K562 (cell line): ENCODE measurements around the gene RNFT2. TPM values are rescaled to one million over a fixed set of nuclear protein-coding genes. Genes with fewer than 3 reads are reported as not detected.

Experiments used
- C11orf30 ChIP-seq: fragments of 450-650 bp; IDR thresholded peaks from 2 replicates; pipeline ENCODE4 v1.6.1; 2016; ENCODE audit warnings: low read depth, mild to moderate bottlenecking
- CEBPB ChIP-seq: fragments of 450-650 bp; IDR thresholded peaks from 2 replicates; pipeline ENCODE4 v1.6.1; 2016; ENCODE audit warnings: missing genetic modification characterization, missing compliant biosample characterization
- CREM ChIP-seq: IDR thresholded peaks from 2 replicates; pipeline ENCODE4 v1.6.1; 2014; ENCODE audit warnings: antibody characterized with exemption, low read depth
- DIDO1 ChIP-seq: fragments of 450-650 bp; IDR thresholded peaks from 2 replicates; pipeline ENCODE4 v1.6.1; 2016; ENCODE audit warnings: low read depth, missing biosample characterization, missing genetic modification characterization
- ETV6 ChIP-seq, 3 experiments: fragments of 150-350 bp in 1 of 3; sonication (generic) in 1 of 3; formaldehyde crosslinking in 1 of 3; IDR thresholded peaks; 2 replicates each; pipeline versions ENCODE4 v1.6.1 to v1.8.0; 2014 to 2022; ENCODE audit warnings: borderline replicate concordance in 2 of 3, low read depth in 2 of 3, antibody characterized with exemption in 1 of 3, low read length in 1 of 3, mild to moderate bottlenecking in 1 of 3, missing genetic modification reagents in 1 of 3
- FOXM1 ChIP-seq, 2 experiments: fragments of 450-650 bp in 1 of 2; sonication (generic) in 1 of 2; formaldehyde crosslinking in 1 of 2; IDR thresholded peaks; 2 replicates each; pipeline versions ENCODE4 v1.6.1 to v1.9.0; 2017 to 2022; ENCODE audit warnings: low read depth in 2 of 2, mild to moderate bottlenecking in 2 of 2, missing genetic modification reagents in 1 of 2, moderate library complexity in 1 of 2
- GATAD2B ChIP-seq: fragments of 450-650 bp; IDR thresholded peaks from 2 replicates; pipeline ENCODE4 v1.6.1; 2017; ENCODE audit warnings: mild to moderate bottlenecking, borderline replicate concordance
- HNRNPK ChIP-seq: fragments of 200-400 bp; formaldehyde crosslinking; IDR thresholded peaks from one replicate; pipeline ENCODE4 v1.6.1; 2018; ENCODE audit warnings: mild to moderate bottlenecking, low read depth, low read length; ENCODE audit not compliant: poor library complexity, severe bottlenecking
- MEF2A ChIP-seq: IDR thresholded peaks from 2 replicates; pipeline ENCODE4 v1.6.1; 2011; ENCODE audit warnings: low read depth, mild to moderate bottlenecking, low read length, moderate library complexity; ENCODE audit not compliant: control insufficient read depth
- NR3C1 ChIP-seq: sonication (generic); formaldehyde crosslinking; IDR thresholded peaks from 2 replicates; pipeline ENCODE4 v1.8.1; 2022; ENCODE audit warnings: missing genetic modification reagents
- RB1 ChIP-seq: fragments of 450-650 bp; IDR thresholded peaks from 2 replicates; pipeline ENCODE4 v1.6.1; 2017; ENCODE audit warnings: low read depth, mild to moderate bottlenecking
- SMAD4 ChIP-seq: fragments of 250-450 bp; sonication (Bioruptor Pico); conservative IDR thresholded peaks from 2 replicates; pipeline ENCODE4 v1.8.0; 2021; ENCODE audit warnings: inconsistent platforms, mild to moderate bottlenecking, moderate library complexity
- SPI1 ChIP-seq: IDR thresholded peaks from 2 replicates; pipeline ENCODE4 v1.6.1; 2011; ENCODE audit warnings: low read depth, low read length, control low read depth, borderline replicate concordance
- SRSF7 ChIP-seq: fragments of 200-400 bp; formaldehyde crosslinking; optimal IDR thresholded peaks from 2 replicates; pipeline ENCODE3; 2017; ENCODE audit warnings: mild to moderate bottlenecking, low read depth, low read length
- TARDBP ChIP-seq: fragments of 450-650 bp; IDR thresholded peaks from 2 replicates; pipeline ENCODE4 v1.6.1; 2016
- ZNF140 ChIP-seq: fragments of 250-450 bp; sonication (Bioruptor Pico); IDR thresholded peaks from 2 replicates; pipeline ENCODE4 v1.8.0; 2021; ENCODE audit warnings: moderate library complexity, mild to moderate bottlenecking, inconsistent platforms
- ZNF57 ChIP-seq: fragments of 450-650 bp; formaldehyde crosslinking; IDR thresholded peaks from 2 replicates; pipeline ENCODE4 v1.4.0; 2020; ENCODE audit warnings: mild to moderate bottlenecking, moderate library complexity
- polyA plus RNA-seq, 8 experiments: library from polyadenylated mRNA; depleted of rRNA in 4 of 8; stranded (reverse) in 5 of 8; unstranded in 3 of 8; fragments of >200 nt; fragmentation: Nextera tagmentation in 2 of 8; fragmentation: Illumina TruSeq in 1 of 8; extraction: Ambion mirVana in 2 of 8; extraction: Trizol in 1 of 8; gene quantifications; 2 replicates each; pipeline versions ENCODE4 v1.2.1 to v1.2.3, GENCODE V29; 2011 to 2014; ENCODE audit warnings: inconsistent platforms in 1 of 8, missing spikeins in 1 of 8
- total RNA-seq, 7 experiments: library from RNA; depleted of rRNA in 6 of 7; stranded (reverse); fragments of >200 nt in 6 of 7; fragmentation: Illumina TruSeq in 2 of 7; extraction: Trizol in 2 of 7; gene quantifications; 2 replicates each; pipeline versions ENCODE4 v1.2.1 to v1.2.3, GENCODE V29; 2011 to 2021; ENCODE audit warnings: low replicate concordance in 1 of 7
- TF ChIP-seq, protein P1 (sequence below): fragments of 450-650 bp; formaldehyde crosslinking; IDR thresholded peaks from 2 replicates; pipeline ENCODE4 v1.4.0; 2020; ENCODE audit warnings: mild to moderate bottlenecking, moderate library complexity
- TF ChIP-seq, protein P2 (sequence below), 2 experiments: IDR thresholded peaks in 1 of 2; conservative IDR thresholded peaks in 1 of 2; 2 replicates each; pipeline ENCODE4 v1.6.1; 2016; ENCODE audit warnings: low read depth in 2 of 2, mild to moderate bottlenecking in 1 of 2, missing compliant biosample characterization in 1 of 2, missing genetic modification characterization in 1 of 2, moderate library complexity in 1 of 2
- TF ChIP-seq, protein P3 (sequence below): fragments of 200-800 bp; sonication (Bioruptor generic); IDR thresholded peaks from 2 replicates; pipeline ENCODE4 v1.6.1; 2017; ENCODE audit warnings: missing genetic modification characterization, missing compliant biosample characterization

The RNFT2 gene
- total and polyA plus RNA-seq, 9 of the 15 experiments (the other 6 are each of a cell fraction or from before 2014, with no cell fraction given) = 3.6 to 26.3 (median 9.5) TPM

DNA sequence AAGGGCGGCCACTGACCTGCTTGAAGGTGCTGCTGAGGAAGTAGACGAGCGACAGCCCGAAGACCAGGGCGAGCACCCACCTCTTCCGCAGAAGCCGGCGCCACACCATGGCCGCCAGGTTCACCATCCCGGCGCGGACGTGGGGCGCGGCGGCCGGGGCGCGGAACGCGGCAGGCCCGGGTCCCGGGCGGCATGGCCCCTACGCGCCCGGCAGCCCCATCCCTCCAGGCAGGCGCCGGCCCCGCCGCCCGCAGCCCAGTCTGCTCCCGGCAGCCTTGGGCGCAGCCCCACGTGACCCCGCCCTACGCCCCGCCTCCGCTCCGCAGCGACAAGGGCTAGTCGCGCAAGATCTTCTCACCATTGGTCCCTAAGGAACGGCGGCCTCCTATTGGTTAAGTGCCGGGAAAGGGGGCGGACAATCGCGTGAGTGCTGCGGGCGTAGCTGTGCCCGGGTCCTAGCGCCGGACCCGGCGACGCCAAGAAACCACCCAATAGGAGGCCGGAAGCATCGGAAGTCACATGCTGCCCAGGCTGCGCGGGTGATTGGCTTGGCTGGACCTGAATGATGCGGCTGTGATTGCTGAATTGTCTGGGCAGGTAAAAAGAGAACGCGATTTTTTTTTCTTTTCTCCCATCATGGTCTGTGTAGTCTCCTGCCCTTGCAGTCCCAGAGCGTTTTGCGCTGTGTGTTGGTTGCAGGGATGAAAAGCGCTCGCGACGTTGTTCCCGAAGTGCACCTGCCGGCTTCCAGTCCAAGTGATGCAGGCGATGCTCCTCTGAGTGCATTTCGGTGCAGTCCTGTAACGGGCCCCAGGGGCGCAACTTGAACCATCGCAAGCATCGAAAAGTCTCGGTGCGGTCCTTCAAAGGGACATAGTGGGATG, at the start of gene RNFT2, which contains the start of gene SPRING1 (continued):
- TF ChIP-seq, protein P1, sequence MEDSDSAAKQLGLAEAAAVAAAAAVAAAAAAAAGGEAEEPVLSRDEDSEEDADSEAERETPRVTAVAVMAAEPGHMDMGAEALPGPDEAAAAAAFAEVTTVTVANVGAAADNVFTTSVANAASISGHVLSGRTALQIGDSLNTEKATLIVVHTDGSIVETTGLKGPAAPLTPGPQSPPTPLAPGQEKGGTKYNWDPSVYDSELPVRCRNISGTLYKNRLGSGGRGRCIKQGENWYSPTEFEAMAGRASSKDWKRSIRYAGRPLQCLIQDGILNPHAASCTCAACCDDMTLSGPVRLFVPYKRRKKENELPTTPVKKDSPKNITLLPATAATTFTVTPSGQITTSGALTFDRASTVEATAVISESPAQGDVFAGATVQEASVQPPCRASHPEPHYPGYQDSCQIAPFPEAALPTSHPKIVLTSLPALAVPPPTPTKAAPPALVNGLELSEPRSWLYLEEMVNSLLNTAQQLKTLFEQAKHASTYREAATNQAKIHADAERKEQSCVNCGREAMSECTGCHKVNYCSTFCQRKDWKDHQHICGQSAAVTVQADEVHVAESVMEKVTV = no peak
- TF ChIP-seq NR3C1 (CRISPR knock-in tag) (no peak), ZNF140 (CRISPR knock-in tag) (no peak), C11orf30 (peak; percentile 77), SPI1 (peak; percentile 51; the same call in 1 of the 2 replicates), SRSF7 (no peak), FOXM1 (IDR thresholded peaks at IDR 0.05; ENCODE audit: low read depth) (peak; percentile 97), FOXM1 (CRISPR knock-in tag; IDR thresholded peaks at IDR 0.05; ENCODE audit: low read depth) (peak; percentile 85; the same call in 1 of the 2 replicates), HNRNPK (peak; percentile 31), RB1 (peak; percentile 58; the same call in 1 of the 2 replicates), GATAD2B (no peak; the same call in 1 of the 2 replicates), DIDO1 (tag) (0 out of 2 replicates have a peak, but pooled peaks have one; percentile 27), TARDBP (0 out of 2 replicates have a peak, but pooled peaks have one; percentile 69), SMAD4 (CRISPR knock-in tag) (peak; percentile 76), CREM (peak; percentile 96), MEF2A (no peak), ETV6 (IDR thresholded peaks at IDR 0.05; ENCODE audit: borderline replicate concordance in 1 of 2, low read depth in 2 of 2, low read length in 1 of 2) (peak in 1 of 2 experiments; percentile 90; a peak in 1 of 4 replicates), ETV6 (CRISPR knock-in tag; IDR thresholded peaks at IDR 0.05; ENCODE audit: borderline replicate concordance) (no peak), ZNF57 (CRISPR knock-in tag) (no peak), CEBPB (tag) (no peak)
- TF ChIP-seq, protein P2, sequence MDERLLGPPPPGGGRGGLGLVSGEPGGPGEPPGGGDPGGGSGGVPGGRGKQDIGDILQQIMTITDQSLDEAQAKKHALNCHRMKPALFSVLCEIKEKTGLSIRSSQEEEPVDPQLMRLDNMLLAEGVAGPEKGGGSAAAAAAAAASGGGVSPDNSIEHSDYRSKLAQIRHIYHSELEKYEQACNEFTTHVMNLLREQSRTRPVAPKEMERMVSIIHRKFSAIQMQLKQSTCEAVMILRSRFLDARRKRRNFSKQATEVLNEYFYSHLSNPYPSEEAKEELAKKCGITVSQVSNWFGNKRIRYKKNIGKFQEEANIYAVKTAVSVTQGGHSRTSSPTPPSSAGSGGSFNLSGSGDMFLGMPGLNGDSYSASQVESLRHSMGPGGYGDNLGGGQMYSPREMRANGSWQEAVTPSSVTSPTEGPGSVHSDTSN (CRISPR knock-in tag; IDR thresholded peaks at IDR 0.05; ENCODE audit: low read depth) = no peak
- TF ChIP-seq, protein P2 (tag; conservative IDR thresholded peaks at IDR 0.05; ENCODE audit: low read depth) = 0 out of 2 replicates have a peak, but pooled peaks have one; percentile 27
- TF ChIP-seq, protein P3, sequence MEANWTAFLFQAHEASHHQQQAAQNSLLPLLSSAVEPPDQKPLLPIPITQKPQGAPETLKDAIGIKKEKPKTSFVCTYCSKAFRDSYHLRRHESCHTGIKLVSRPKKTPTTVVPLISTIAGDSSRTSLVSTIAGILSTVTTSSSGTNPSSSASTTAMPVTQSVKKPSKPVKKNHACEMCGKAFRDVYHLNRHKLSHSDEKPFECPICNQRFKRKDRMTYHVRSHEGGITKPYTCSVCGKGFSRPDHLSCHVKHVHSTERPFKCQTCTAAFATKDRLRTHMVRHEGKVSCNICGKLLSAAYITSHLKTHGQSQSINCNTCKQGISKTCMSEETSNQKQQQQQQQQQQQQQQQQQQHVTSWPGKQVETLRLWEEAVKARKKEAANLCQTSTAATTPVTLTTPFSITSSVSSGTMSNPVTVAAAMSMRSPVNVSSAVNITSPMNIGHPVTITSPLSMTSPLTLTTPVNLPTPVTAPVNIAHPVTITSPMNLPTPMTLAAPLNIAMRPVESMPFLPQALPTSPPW (CRISPR knock-in tag) = peak; percentile 72
